Measurements from ENCODE around the gene ZNF200. TPM values are rescaled to one million over a fixed set of nuclear protein-coding genes. Genes with fewer than 3 reads are reported as not detected.

Gene ZNF200
- total RNA-seq, 3 donors from 2014 or later = 3.5 to 11.1 (median 9.2) TPM

DNA sequence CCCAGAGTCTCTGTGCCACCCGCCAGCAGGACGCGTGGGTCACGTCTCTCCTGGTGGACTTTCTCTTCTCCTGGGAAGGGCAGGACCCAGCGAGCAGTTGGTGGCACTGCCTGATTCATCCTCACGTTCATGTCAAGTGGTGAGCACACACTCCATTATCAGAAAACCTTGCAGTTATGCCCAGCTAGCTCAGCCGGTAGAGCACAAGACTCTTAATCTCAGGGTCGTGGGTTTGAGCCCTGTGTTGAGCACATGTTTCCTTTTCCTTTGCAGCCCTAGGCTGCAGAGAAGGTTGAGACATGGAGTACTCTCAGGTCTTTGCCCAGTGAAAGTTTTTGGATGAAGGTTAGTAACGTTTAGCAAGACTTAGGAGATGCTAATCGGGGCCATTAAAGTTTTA is 39.0 kb downstream of the ZNF200 start:
- TF ChIP-seq, protein P1, sequence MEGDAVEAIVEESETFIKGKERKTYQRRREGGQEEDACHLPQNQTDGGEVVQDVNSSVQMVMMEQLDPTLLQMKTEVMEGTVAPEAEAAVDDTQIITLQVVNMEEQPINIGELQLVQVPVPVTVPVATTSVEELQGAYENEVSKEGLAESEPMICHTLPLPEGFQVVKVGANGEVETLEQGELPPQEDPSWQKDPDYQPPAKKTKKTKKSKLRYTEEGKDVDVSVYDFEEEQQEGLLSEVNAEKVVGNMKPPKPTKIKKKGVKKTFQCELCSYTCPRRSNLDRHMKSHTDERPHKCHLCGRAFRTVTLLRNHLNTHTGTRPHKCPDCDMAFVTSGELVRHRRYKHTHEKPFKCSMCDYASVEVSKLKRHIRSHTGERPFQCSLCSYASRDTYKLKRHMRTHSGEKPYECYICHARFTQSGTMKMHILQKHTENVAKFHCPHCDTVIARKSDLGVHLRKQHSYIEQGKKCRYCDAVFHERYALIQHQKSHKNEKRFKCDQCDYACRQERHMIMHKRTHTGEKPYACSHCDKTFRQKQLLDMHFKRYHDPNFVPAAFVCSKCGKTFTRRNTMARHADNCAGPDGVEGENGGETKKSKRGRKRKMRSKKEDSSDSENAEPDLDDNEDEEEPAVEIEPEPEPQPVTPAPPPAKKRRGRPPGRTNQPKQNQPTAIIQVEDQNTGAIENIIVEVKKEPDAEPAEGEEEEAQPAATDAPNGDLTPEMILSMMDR (IDR thresholded peaks at IDR 0.05) = no peak
- TF ChIP-seq POLR2A (IDR thresholded peaks at IDR 0.05) (no peak), POLR2AphosphoS5 (IDR thresholded peaks at IDR 0.05) (no peak)
- Histone ChIP-seq H3K27ac (no peak overlapping the region), H3K36me3 (no peaks in the 10 kb centered on the region), H3K4me3 (no peak overlapping the region), H3K27me3 (peaks cover 0 to 70% of the 10 kb centered on the region in 2 donors), H3K9me3 (peaks cover 0 to 3% of the 10 kb centered on the region in 2 donors), H3K4me1 (no peaks in the 10 kb centered on the region)
- DNase-seq (ENCODE audit: low spot score in 2 of 2) = no peak
- intact Hi-C loops (cut with DNase I; ENCODE audit: low total_unique reads) = loop anchor here (1.0 to 2.0 kb wide), 2 partner anchors 16 to 53 kb away; no protein-coding TSS in a partner anchor

DNA sequence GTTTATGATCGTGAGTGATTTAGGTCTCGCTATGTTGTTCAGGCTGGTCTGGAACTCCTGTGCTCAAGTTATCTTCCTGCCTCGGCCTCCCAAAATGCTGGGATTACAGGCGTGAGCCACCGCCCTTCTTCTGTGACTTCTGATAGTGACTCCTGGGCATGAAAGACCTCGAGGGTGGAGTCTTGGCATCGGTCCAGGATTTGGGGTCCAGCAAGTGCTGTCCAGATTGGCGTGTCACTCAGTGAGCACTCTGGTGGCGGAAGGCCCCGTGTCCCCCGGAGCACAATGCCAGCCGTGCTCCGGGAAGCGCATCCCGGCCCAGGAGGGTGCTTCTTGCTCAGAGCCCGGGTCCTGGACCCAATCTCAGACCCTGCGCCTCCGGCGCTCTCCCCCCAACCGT is 40.2 kb downstream of the ZNF200 start:
- Histone ChIP-seq H3K27ac (no peak overlapping the region), H3K27me3 (peaks cover 2 to 76% of the 10 kb centered on the region in 2 donors), H3K36me3 (no peaks in the 10 kb centered on the region), H3K4me3 (no peak overlapping the region), H3K9me3 (no peaks in the 10 kb centered on the region), H3K4me1 (no peaks in the 10 kb centered on the region)
- no peak for TF ChIP-seq POLR2AphosphoS5 (IDR thresholded peaks at IDR 0.05)
- TF ChIP-seq POLR2A (IDR thresholded peaks at IDR 0.05) = no peak
- TF ChIP-seq, protein P1 (IDR thresholded peaks at IDR 0.05) = no peak
- intact Hi-C loops (cut with DNase I; ENCODE audit: low total_unique reads) = loop anchor here (2.0 kb wide), 1 partner anchor 54 kb away; no protein-coding TSS in a partner anchor
- DNase-seq (ENCODE audit: low spot score in 2 of 2) = no peak

DNA sequence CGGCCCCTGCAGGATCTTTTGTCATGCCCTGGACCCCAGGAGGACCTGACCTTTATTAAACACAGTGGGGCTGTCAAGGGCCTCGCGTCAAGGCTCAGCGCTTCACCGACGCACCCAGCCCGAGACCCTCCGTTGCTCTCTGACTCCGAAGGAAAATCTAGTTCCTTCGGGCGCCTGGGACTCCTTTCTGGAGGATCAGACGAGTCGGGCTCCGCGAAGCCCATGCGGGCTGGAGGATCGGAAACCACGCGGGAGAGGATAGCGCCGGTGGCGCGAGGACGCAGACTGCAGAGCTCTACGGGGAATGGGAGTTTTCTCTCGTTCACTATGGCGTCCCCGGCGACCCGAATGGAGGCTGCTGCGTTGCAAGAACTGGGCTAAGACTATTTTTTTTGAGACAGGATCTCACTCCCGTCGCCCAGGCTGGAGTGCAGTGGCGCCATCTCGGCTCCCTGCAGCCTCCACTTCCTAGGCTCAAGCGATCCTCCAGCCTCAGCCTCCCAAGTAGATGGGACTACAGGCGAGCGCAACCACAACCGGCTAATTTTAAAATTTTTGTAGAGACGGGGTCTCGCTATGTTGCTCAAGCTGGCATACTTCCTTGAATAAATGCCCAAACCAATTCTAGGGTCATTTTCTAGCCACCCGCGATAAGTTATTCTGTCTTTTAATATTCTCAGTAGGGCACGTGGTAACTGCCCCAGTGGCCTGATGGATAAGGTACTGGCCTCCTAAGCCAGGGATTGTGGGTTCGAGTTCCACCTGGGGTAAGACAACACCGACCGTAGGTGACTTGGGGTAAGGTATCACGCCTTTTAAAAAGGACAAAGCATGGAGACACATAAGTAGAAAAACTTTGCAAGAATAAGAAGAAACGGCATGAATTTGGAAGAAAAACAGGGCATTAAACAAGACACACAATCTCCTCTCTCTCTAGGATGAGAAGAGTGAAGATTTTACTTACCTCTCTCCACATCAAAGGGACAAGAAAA is 41.4 kb downstream of the ZNF200 start:
- Histone ChIP-seq H3K4me3 (no peak overlapping the region), H3K36me3 (no peaks in the 10 kb centered on the region), H3K27ac (no peak overlapping the region), H3K4me1 (peaks cover 0 to 5% of the 10 kb centered on the region in 2 donors), H3K9me3 (no peaks in the 10 kb centered on the region), H3K27me3 (peaks cover 15 to 89% of the 10 kb centered on the region in 2 donors)
- TF ChIP-seq, protein P1 (IDR thresholded peaks at IDR 0.05) = no peak
- TF ChIP-seq POLR2A (IDR thresholded peaks at IDR 0.05) (no peak), POLR2AphosphoS5 (IDR thresholded peaks at IDR 0.05) (no peak)
- DNase-seq (ENCODE audit: low spot score in 2 of 2) = no peak
- intact Hi-C loops (cut with DNase I; ENCODE audit: low total_unique reads) = loop anchor here (2.0 kb wide), 1 partner anchor 55 kb away; no protein-coding TSS in a partner anchor

DNA sequence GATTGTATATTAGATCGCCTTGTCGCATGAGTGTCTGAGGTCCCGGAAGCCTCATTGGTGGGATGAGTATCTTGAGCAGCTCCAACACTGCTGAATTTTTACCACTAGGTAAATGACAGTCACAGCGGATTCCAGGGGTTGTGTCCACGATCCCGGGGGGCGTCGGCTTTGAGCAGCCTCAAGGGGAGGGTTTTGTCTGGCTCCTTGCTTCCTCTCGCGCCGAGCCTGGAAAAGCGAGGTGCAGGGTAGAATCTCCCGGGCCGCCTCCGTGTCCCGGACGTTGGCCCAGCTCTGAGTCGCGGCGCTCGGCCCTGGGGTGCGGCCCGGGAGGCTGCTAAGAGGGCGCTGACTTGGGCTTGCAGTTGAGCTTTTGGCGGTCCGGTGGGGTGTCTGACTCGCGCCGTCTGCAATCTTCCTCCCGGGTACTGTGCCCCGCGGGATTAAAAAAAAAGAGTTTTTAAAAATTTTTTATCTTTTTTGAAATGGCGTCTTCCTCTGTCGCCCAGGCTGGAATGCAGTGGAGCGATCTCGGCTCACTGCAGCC is 42.4 kb downstream of the ZNF200 start:
- no peak for TF ChIP-seq POLR2AphosphoS5 (IDR thresholded peaks at IDR 0.05)
- TF ChIP-seq POLR2A (IDR thresholded peaks at IDR 0.05) = no peak
- TF ChIP-seq, protein P1 (IDR thresholded peaks at IDR 0.05) = no peak
- Histone ChIP-seq H3K9me3 (no peaks in the 10 kb centered on the region), H3K4me3 (no peak overlapping the region), H3K27ac (no peak overlapping the region), H3K27me3 (peaks cover 17 to 97% of the 10 kb centered on the region in 2 donors), H3K36me3 (no peaks in the 10 kb centered on the region), H3K4me1 (peaks cover 0 to 5% of the 10 kb centered on the region in 2 donors)
- no peak for DNase-seq (ENCODE audit: low spot score in 2 of 2)
- intact Hi-C loops (cut with DNase I; ENCODE audit: low total_unique reads) = no loop called here

DNA sequence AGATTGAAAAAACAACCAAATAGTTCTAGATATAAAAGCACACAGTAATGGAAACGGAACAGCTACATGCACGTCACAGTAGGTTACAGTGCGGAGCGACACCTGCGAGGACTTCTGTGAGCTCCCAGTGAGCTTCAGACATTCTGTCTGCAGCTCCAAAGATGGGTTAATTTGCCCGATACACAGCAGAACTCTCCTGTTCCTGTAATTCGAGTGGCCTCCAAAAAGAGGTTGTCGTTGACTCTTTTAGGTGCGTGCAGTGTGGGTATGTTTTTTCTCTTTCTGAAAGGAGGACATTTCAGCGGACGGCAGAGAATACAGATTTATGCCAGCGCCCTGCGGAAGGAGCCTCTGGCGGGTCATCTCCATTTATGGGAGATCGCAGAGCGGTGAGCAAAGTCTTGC is 44.0 kb downstream of the ZNF200 start:
- no peak overlapping the region for H3K27ac ChIP-seq
- H3K36me3 ChIP-seq = no peaks in the 10 kb centered on the region
- H3K4me3 ChIP-seq = no peak overlapping the region
- intact Hi-C loops (cut with DNase I; ENCODE audit: low total_unique reads) = no loop called here
- peaks cover 0 to 5% of the 10 kb centered on the region in 2 donors for H3K4me1 ChIP-seq
- DNase-seq (ENCODE audit: low spot score in 2 of 2) = no peak
- TF ChIP-seq, protein P1 (IDR thresholded peaks at IDR 0.05) = no peak
- TF ChIP-seq POLR2A (IDR thresholded peaks at IDR 0.05) (no peak), POLR2AphosphoS5 (IDR thresholded peaks at IDR 0.05) (no peak)
- H3K9me3 ChIP-seq = no peaks in the 10 kb centered on the region
- peaks cover 17 to 99% of the 10 kb centered on the region in 2 donors for H3K27me3 ChIP-seq
